ENCODE results near the gene MATK.

MATK gene

DNA sequence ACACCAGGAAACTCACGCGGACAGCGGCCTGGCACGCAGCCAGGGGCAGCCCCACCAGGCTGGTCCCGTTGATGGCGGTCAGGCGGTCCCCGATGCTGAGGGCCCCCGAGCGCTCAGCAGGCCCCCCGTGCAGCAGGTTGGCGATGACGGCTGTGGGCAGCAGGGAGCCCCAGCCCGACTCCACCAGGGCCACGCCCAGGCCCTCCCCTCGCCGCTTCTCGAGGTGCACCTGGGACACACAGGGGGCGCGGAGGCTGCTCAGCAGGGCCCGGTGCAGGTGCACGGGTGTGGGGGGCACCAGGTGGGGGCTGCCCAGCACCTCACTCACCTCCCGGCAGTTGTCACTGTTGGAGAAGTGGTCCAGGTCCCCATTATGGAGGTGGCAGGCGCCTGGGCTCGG, 33.7 kb downstream of the MATK start:
- Histone ChIP-seq H2BK5ac (ENCODE audit: low read depth, low read length, poor library complexity) (no peak overlapping the region), H3K9ac (ENCODE audit: low read length) (no peak overlapping the region)
- no CpG with 5 or more reads among the region's 25 CpGs for WGBS (ENCODE audit: extremely low coverage, insufficient coverage, insufficient read length)

DNA sequence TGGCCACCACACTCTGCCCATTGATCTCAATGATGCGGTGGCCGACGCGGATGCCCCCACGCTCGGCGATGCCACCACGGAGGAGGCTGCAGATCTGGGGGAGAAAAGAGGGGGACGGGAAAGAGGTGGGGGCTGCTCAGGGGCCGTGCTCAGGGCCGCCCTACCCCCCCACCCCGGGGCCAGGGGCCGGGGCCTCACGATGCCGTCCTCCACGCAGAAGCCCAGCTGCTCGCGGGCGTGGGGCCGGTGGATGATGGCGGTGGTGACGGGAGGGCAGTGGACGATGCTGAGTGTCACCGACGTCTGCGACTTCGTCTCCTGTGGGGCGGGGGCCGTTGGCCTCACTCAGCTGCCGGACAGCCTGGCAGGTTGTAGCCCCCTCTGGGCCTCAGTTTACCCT, 34.9 kb downstream of the MATK start:
- no CpG with 5 or more reads among the region's 30 CpGs for WGBS (ENCODE audit: extremely low coverage, insufficient coverage, insufficient read length)
- H2BK5ac ChIP-seq (ENCODE audit: low read depth, low read length, poor library complexity): no peak overlapping the region
- H3K9ac ChIP-seq (ENCODE audit: low read length): no peak overlapping the region
- H2BK12ac ChIP-seq (ENCODE audit: low read length): no peak overlapping the region
- H3K4me3 ChIP-seq (ENCODE audit: low read depth, low read length): no peak overlapping the region
- peaks cover 49 to 51% of the 10 kb centered on the region in 2 experiments for H3K36me3 ChIP-seq (ENCODE audit: control insufficient read depth in 1 of 2, insufficient read depth in 2 of 2, low read length in 2 of 2)
- H4K12ac ChIP-seq (ENCODE audit: low read depth, low read length): no peak overlapping the region
- H3K18ac ChIP-seq (ENCODE audit: low read length): no peak overlapping the region
- no peak overlapping the region for H3K27ac ChIP-seq (ENCODE audit: low read depth, low read length)
- no peaks in the 10 kb centered on the region for H3K27me3 ChIP-seq (ENCODE audit: insufficient read depth, low read length)
- H3K9me3 ChIP-seq (ENCODE audit: insufficient read depth, low read depth, low read length): no peaks in the 10 kb centered on the region
- no peak overlapping the region for H4K91ac ChIP-seq (ENCODE audit: low read depth, low read length)
- H3K79me2 ChIP-seq (ENCODE audit: control insufficient read depth, insufficient read depth, low read length, poor library complexity): no peaks in the 10 kb centered on the region
- no peak overlapping the region for H4K8ac ChIP-seq (ENCODE audit: low read depth, low read length)
- H2AK5ac ChIP-seq (ENCODE audit: low read length): no peak overlapping the region
- no peaks in the 10 kb centered on the region for H3K79me1 ChIP-seq (ENCODE audit: low read length)
- H3K4me2 ChIP-seq (ENCODE audit: low read length): no peak overlapping the region
- no peak overlapping the region for H3K4ac ChIP-seq (ENCODE audit: low read depth, low read length)
- DNase-seq: no peak
- no peaks in the 10 kb centered on the region for H3K4me1 ChIP-seq (ENCODE audit: control insufficient read depth in 1 of 2, insufficient read depth in 2 of 2, low read length in 2 of 2)
- H3K23ac ChIP-seq (ENCODE audit: low read length): no peak overlapping the region
- no peak overlapping the region for H2BK120ac ChIP-seq (ENCODE audit: insufficient read depth, low read length, poor library complexity)
- H3K14ac ChIP-seq (ENCODE audit: low read length): no peak overlapping the region
- H2AFZ ChIP-seq (ENCODE audit: insufficient read depth, low read length, poor library complexity): no peak overlapping the region

More for the DNA sequence above, 33.7 kb downstream of the MATK start:
- Histone ChIP-seq H2BK12ac (ENCODE audit: low read length) (no peak overlapping the region), H3K27ac (ENCODE audit: low read depth, low read length) (no peak overlapping the region), H2AFZ (ENCODE audit: insufficient read depth, low read length, poor library complexity) (no peak overlapping the region), H3K23ac (ENCODE audit: low read length) (no peak overlapping the region), H3K79me1 (ENCODE audit: low read length) (no peaks in the 10 kb centered on the region), H3K79me2 (ENCODE audit: control insufficient read depth, insufficient read depth, low read length, poor library complexity) (no peaks in the 10 kb centered on the region), H3K4ac (ENCODE audit: low read depth, low read length) (no peak overlapping the region), H4K8ac (ENCODE audit: low read depth, low read length) (no peak overlapping the region), H2BK120ac (ENCODE audit: insufficient read depth, low read length, poor library complexity) (no peak overlapping the region), H3K9me3 (ENCODE audit: insufficient read depth, low read depth, low read length) (no peaks in the 10 kb centered on the region), H3K14ac (ENCODE audit: low read length) (no peak overlapping the region), H3K4me1 (ENCODE audit: control insufficient read depth in 1 of 2, insufficient read depth in 2 of 2, low read length in 2 of 2) (no peaks in the 10 kb centered on the region), H3K18ac (ENCODE audit: low read length) (no peak overlapping the region), H3K4me3 (ENCODE audit: low read depth, low read length) (no peak overlapping the region), H4K91ac (ENCODE audit: low read depth, low read length) (no peak overlapping the region), H3K36me3 (ENCODE audit: control insufficient read depth in 1 of 2, insufficient read depth in 2 of 2, low read length in 2 of 2) (peaks cover 51 to 52% of the 10 kb centered on the region in 2 experiments), H2AK5ac (ENCODE audit: low read length) (no peak overlapping the region), H3K27me3 (ENCODE audit: insufficient read depth, low read length) (no peaks in the 10 kb centered on the region), H4K12ac (ENCODE audit: low read depth, low read length) (no peak overlapping the region), H3K4me2 (ENCODE audit: low read length) (no peak overlapping the region)
- DNase-seq: no peak

GRCh38 chr19:3750211-3750610, 36.0 kb downstream of the MATK start:
- no peak overlapping the region for H3K4me2 ChIP-seq (ENCODE audit: low read length)
- no peaks in the 10 kb centered on the region for H3K79me2 ChIP-seq (ENCODE audit: control insufficient read depth, insufficient read depth, low read length, poor library complexity)
- no peak overlapping the region for H3K18ac ChIP-seq (ENCODE audit: low read length)
- no peak overlapping the region for H3K9ac ChIP-seq (ENCODE audit: low read length)
- H3K27ac ChIP-seq (ENCODE audit: low read depth, low read length): no peak overlapping the region
- H3K14ac ChIP-seq (ENCODE audit: low read length): no peak overlapping the region
- H2AFZ ChIP-seq (ENCODE audit: insufficient read depth, low read length, poor library complexity): no peak overlapping the region
- no peak overlapping the region for H2BK120ac ChIP-seq (ENCODE audit: insufficient read depth, low read length, poor library complexity)
- no peak for DNase-seq
- no CpG with 5 or more reads among the region's 2 CpGs for WGBS (ENCODE audit: extremely low coverage, insufficient coverage, insufficient read length)
- no peak overlapping the region for H4K91ac ChIP-seq (ENCODE audit: low read depth, low read length)
- H3K36me3 ChIP-seq (ENCODE audit: control insufficient read depth in 1 of 2, insufficient read depth in 2 of 2, low read length in 2 of 2): peaks cover 50 to 53% of the 10 kb centered on the region in 2 experiments
- no peak overlapping the region for H2BK5ac ChIP-seq (ENCODE audit: low read depth, low read length, poor library complexity)
- no peaks in the 10 kb centered on the region for H3K9me3 ChIP-seq (ENCODE audit: insufficient read depth, low read depth, low read length)
- H3K23ac ChIP-seq (ENCODE audit: low read length): no peak overlapping the region
- H4K8ac ChIP-seq (ENCODE audit: low read depth, low read length): no peak overlapping the region
- no peak overlapping the region for H3K4ac ChIP-seq (ENCODE audit: low read depth, low read length)
- H3K79me1 ChIP-seq (ENCODE audit: low read length): no peaks in the 10 kb centered on the region
- no peak overlapping the region for H3K4me3 ChIP-seq (ENCODE audit: low read depth, low read length)
- no peaks in the 10 kb centered on the region for H3K4me1 ChIP-seq (ENCODE audit: control insufficient read depth in 1 of 2, insufficient read depth in 2 of 2, low read length in 2 of 2)
- no peak overlapping the region for H2AK5ac ChIP-seq (ENCODE audit: low read length)
- H3K27me3 ChIP-seq (ENCODE audit: insufficient read depth, low read length): no peaks in the 10 kb centered on the region
- no peak overlapping the region for H2BK12ac ChIP-seq (ENCODE audit: low read length)
- no peak overlapping the region for H4K12ac ChIP-seq (ENCODE audit: low read depth, low read length)

DNA sequence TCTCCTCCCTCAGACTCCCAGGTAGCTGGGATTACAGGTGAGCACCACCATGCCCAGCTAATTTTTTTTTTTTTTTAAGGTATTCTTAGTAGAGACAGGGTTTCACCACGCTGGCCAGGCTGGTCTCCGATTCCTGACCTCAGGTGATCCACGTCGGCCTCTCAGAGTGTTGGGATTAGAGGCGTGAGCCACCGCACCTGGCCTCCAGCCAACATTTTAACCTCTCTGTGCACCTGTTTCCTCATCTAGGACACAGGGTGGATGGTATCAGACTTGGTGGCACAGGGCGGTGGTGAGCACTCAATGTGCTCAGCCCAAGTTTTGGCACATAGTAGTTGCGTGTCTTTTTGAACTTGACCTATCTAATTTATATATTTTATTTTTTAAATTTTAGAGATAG, 37.2 kb downstream of the MATK start:
- Histone ChIP-seq H2AFZ (ENCODE audit: insufficient read depth, low read length, poor library complexity) (no peak overlapping the region), H3K4me2 (ENCODE audit: low read length) (no peak overlapping the region), H3K9me3 (ENCODE audit: insufficient read depth, low read depth, low read length) (no peaks in the 10 kb centered on the region), H3K18ac (ENCODE audit: low read length) (no peak overlapping the region), H3K27me3 (ENCODE audit: insufficient read depth, low read length) (no peaks in the 10 kb centered on the region), H2BK12ac (ENCODE audit: low read length) (no peak overlapping the region), H2BK5ac (ENCODE audit: low read depth, low read length, poor library complexity) (no peak overlapping the region), H3K36me3 (ENCODE audit: control insufficient read depth in 1 of 2, insufficient read depth in 2 of 2, low read length in 2 of 2) (peaks cover 46 to 48% of the 10 kb centered on the region in 2 experiments), H2AK5ac (ENCODE audit: low read length) (no peak overlapping the region), H4K91ac (ENCODE audit: low read depth, low read length) (no peak overlapping the region), H4K8ac (ENCODE audit: low read depth, low read length) (no peak overlapping the region), H3K4me1 (ENCODE audit: control insufficient read depth in 1 of 2, insufficient read depth in 2 of 2, low read length in 2 of 2) (no peaks in the 10 kb centered on the region), H3K79me1 (ENCODE audit: low read length) (no peaks in the 10 kb centered on the region), H4K12ac (ENCODE audit: low read depth, low read length) (no peak overlapping the region), H3K79me2 (ENCODE audit: control insufficient read depth, insufficient read depth, low read length, poor library complexity) (no peaks in the 10 kb centered on the region), H2BK120ac (ENCODE audit: insufficient read depth, low read length, poor library complexity) (no peak overlapping the region), H3K14ac (ENCODE audit: low read length) (no peak overlapping the region), H3K23ac (ENCODE audit: low read length) (no peak overlapping the region), H3K4ac (ENCODE audit: low read depth, low read length) (no peak overlapping the region), H3K4me3 (ENCODE audit: low read depth, low read length) (no peak overlapping the region), H3K9ac (ENCODE audit: low read length) (no peak overlapping the region), H3K27ac (ENCODE audit: low read depth, low read length) (no peak overlapping the region)
- DNase-seq: no peak
- no CpG with 5 or more reads among the region's 8 CpGs for WGBS (ENCODE audit: extremely low coverage, insufficient coverage, insufficient read length)
